HG02981 (cell line): ENCODE data around the gene MMRN2.

Experiments used
- ATAC-seq: cut with Tn5 transposase; IDR thresholded peaks from one replicate; pipeline ENCODE4 v1.9.1; 2021; ENCODE audit warnings: mild to moderate bottlenecking, moderate library complexity; ENCODE audit not compliant: unreplicated experiment

MMRN2 gene

DNA sequence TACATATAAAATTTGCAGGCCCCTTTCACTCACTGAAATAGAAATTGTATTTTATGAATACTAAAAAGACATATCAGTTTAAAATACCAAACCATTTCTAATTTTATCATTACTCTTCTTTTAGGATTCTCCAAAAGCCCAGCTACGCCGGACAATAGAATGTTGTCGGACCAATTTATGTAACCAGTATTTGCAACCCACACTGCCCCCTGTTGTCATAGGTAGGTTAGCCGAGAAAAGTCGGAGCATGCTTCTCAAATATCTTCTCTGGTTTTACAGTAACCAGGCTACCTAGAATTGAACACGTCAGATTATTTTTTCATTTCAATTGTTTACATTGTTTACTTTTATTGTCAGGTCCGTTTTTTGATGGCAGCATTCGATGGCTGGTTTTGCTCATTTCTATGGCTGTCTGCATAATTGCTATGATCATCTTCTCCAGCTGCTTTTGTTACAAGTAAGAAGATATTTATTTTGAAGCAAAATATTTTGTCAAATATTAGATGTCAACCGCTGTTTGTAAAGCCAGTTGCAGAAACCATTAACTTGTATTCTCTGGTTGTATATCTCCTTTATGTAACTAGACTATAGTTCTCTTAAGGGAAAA lies 57.6 kb downstream of the MMRN2 start:
- ATAC-seq = no peak

DNA sequence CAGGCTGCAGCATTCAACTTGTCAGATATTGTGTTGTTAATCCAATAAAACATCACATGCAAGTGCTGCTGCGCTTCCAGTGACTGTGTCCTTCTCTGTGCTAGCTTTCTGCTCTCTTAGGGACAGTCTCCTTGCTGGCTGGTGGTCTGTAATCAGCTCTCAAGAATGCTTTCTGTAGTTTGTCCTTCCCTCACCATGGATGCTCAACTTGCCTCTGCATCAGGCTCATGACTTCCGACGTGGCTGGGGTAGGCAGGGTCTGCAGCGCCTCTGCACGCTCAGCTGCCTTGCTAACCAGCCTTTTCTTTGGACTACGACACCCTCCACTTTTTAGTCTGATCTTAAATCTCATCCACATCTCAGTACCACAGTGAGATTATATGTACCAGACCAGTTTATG lies 58.3 kb downstream of the MMRN2 start:
- ATAC-seq = no peak

DNA sequence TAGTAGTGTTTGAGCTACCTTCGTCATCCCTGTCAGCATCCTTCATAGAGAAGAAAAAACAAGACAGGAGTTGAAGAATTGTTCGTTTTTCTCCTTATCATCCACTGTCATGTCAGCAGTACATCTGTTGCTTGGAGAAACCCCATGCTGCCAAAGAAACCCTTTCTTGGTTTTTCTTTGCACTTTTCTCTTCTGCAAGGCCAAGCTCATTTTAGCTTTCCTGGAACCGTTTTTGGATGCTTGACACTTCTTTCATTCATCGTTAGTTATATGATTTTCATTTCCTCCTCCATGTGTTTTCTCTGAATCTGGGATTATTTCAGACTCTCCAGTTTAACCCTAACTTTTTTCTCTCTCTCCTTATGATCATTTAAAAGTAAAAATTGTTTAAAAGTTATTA lies 58.9 kb downstream of the MMRN2 start:
- ATAC-seq = no peak

DNA sequence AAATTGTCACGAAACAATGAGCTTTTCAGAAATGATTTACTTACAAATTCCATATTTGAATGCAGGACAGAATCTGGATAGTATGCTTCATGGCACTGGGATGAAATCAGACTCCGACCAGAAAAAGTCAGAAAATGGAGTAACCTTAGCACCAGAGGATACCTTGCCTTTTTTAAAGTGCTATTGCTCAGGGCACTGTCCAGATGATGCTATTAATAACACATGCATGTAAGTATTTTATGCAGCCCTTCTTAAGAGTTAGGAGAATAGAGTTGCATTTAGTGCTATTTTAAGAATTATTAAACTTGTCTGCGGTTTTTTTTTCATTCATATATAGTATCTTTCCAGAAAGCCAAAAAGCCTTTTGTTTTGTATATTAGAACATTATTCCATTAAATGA lies 67.4 kb downstream of the MMRN2 start:
- no peak for ATAC-seq

DNA sequence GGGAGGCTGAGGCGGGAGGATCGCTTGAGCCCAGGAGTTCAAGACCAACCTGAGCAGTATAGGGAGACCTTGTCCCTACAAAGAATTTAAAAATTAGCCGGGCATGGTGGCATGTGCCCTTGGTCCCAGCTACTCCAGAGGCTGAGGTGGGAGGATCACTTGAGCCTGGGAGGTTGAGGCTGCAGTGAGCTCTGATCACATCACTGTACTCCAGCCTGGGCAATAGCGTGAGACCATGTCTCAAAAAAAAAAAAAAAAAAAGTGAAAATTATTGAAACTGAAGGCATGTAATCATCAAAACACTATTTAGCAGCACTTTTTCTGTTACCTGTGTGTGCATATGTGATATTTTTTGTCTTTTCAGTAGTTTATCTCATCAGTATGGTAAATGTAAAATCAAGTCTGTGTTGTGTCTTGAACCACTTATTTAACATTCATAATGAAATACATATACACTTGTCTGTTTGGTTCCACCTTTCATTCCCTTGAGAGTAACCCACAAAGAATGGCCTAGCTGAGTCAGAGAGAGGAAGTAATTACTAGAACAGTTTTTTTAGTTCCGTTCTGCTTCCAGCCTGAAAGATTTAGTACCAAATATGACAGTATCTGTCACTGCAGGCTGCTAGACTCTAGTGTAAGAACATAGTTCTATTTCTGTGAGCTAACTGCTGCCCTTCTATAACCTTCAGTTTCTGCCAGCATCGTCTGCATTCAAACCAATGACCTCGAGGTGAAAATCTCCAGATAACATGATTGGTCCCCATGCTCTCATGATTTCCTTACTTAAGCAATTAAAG lies 68.6 kb downstream of the MMRN2 start:
- ATAC-seq = peak; percentile 98
